Osteocyte (in vitro differentiated cells): ENCODE data around the gene ZNF429. TPM values are rescaled to one million over a fixed set of nuclear protein-coding genes. Genes with fewer than 3 reads are reported as not detected.
"Not testable (repeated sequence)": the region's sequence is repeated elsewhere in the genome, so short reads cannot be mapped to it uniquely, and the experiment has no call there.

ENCODE experiments used
- DNase-seq: peaks from one replicate; pipeline ENCODE4 v3.0.0; 2021; ENCODE audit warnings: mixed read lengths; ENCODE audit not compliant: unreplicated experiment; ENCODE audit errors: extremely low spot score
- H3K27ac Mint-ChIP-seq: one replicate; pipeline ENCODE4 v1.8.0; 2021; ENCODE audit warnings: mild to moderate bottlenecking, mixed read lengths; ENCODE audit not compliant: unreplicated experiment
- H3K27me3 Mint-ChIP-seq: one replicate; pipeline ENCODE4 v1.8.0; 2021; ENCODE audit warnings: mixed read lengths; ENCODE audit not compliant: unreplicated experiment
- H3K36me3 Mint-ChIP-seq: one replicate; pipeline ENCODE4 v1.8.0; 2021; ENCODE audit warnings: mixed read lengths; ENCODE audit not compliant: unreplicated experiment
- H3K4me1 Mint-ChIP-seq: one replicate; pipeline ENCODE4 v1.8.0; 2021; ENCODE audit warnings: mixed read lengths; ENCODE audit not compliant: unreplicated experiment
- H3K4me3 Mint-ChIP-seq: one replicate; pipeline ENCODE4 v1.8.0; 2021; ENCODE audit warnings: mild to moderate bottlenecking, moderate library complexity, mixed read lengths; ENCODE audit not compliant: unreplicated experiment
- H3K9me3 Mint-ChIP-seq: one replicate; pipeline ENCODE4 v1.8.0; 2021; ENCODE audit warnings: mixed read lengths; ENCODE audit not compliant: unreplicated experiment
- CTCF ChIP-seq: fragments of 200-600 bp; sonication (generic); IDR thresholded peaks from 2 replicates; pipeline ENCODE4 v1.5.0; 2021; ENCODE audit warnings: antibody characterized with exemption, mild to moderate bottlenecking, moderate library complexity
- total RNA-seq: library from RNA; stranded (reverse); gene quantifications from 2 replicates; pipeline ENCODE4 v1.2.1, GENCODE V29; 2021

Gene ZNF429
- total RNA-seq, 1 donor from 2014 or later, result 8.7 TPM

GRCh38 chr19:21513651-21514050 is 8.2 kb downstream of the ZNF429 start:
- H3K27me3 Mint-ChIP-seq, result no peaks in the 10 kb centered on the region
- TF ChIP-seq CTCF, result no peak
- H3K27ac Mint-ChIP-seq, result no peak overlapping the region
- DNase-seq, result no peak
- no peak overlapping the region for H3K4me3 Mint-ChIP-seq
- H3K9me3 Mint-ChIP-seq, result peaks cover 27% of the 10 kb centered on the region
- H3K4me1 Mint-ChIP-seq, result no peaks in the 10 kb centered on the region
- peaks cover 44% of the 10 kb centered on the region for H3K36me3 Mint-ChIP-seq

- Mint-ChIP-seq H3K4me1 (no peaks in the 10 kb centered on the region), H3K4me3 (no peak overlapping the region), H3K27ac (no peak overlapping the region), H3K9me3 (peaks cover 41% of the 10 kb centered on the region), H3K27me3 (no peaks in the 10 kb centered on the region), H3K36me3 (peaks cover 72% of the 10 kb centered on the region)
- no peak for DNase-seq
- TF ChIP-seq CTCF, result no peak
Measured at GRCh38 chr19:21519488-21519887, 14.1 kb downstream of the ZNF429 start.

- Mint-ChIP-seq H3K4me1 (no peaks in the 10 kb centered on the region), H3K27ac (no peak overlapping the region), H3K9me3 (peaks cover 46% of the 10 kb centered on the region), H3K4me3 (no peak overlapping the region), H3K36me3 (peaks cover 79% of the 10 kb centered on the region), H3K27me3 (no peaks in the 10 kb centered on the region)
- DNase-seq, result no peak
- no peak for TF ChIP-seq CTCF
Measured at GRCh38 chr19:21532904-21533303, 27.5 kb downstream of the ZNF429 start.

GRCh38 chr19:21536741-21537290 is 31.4 kb downstream of the ZNF429 start:
- not testable (repeated sequence) for H3K4me1 Mint-ChIP-seq, H3K4me3 Mint-ChIP-seq, DNase-seq, H3K27me3 Mint-ChIP-seq, H3K27ac Mint-ChIP-seq
- Mint-ChIP-seq H3K36me3 (peaks cover 63% of the 10 kb centered on the region), H3K9me3 (peaks cover 48% of the 10 kb centered on the region)

- H3K9me3 Mint-ChIP-seq, result peaks cover 28% of the 10 kb centered on the region
- no peak overlapping the region for H3K4me3 Mint-ChIP-seq
Measured at GRCh38 chr19:21559444-21559843, 54.0 kb downstream of the ZNF429 start.

More at GRCh38 chr19:21559444-21559843, 54.0 kb downstream of the ZNF429 start:
- peaks cover 4% of the 10 kb centered on the region for H3K36me3 Mint-ChIP-seq
- no peaks in the 10 kb centered on the region for H3K27me3 Mint-ChIP-seq
- no peak for TF ChIP-seq CTCF
- no peak for DNase-seq
- H3K4me1 Mint-ChIP-seq, result no peaks in the 10 kb centered on the region
- H3K27ac Mint-ChIP-seq, result no peak overlapping the region
